ENCODE data around the gene HS3ST5.

Gene HS3ST5

GRCh38 chr6:114140416-114140815 is 202.4 kb downstream of the HS3ST5 start:
- H3K4me3 ChIP-seq (ENCODE audit: low read depth, low read length): no peak overlapping the region
- no peak for DNase-seq (ENCODE audit: low read depth)
- TF ChIP-seq CTCF (IDR thresholded peaks at IDR 0.05; ENCODE audit: control insufficient read depth, extremely low read depth, insufficient read depth): no peak

GRCh38 chr6:114138577-114139248 is 204.1 kb downstream of the HS3ST5 start:
- DNase-seq (ENCODE audit: low read depth): no peak
- no peak for TF ChIP-seq CTCF (IDR thresholded peaks at IDR 0.05; ENCODE audit: control insufficient read depth, extremely low read depth, insufficient read depth)
- no peak overlapping the region for H3K4me3 ChIP-seq (ENCODE audit: low read depth, low read length)

- no peak for TF ChIP-seq CTCF (IDR thresholded peaks at IDR 0.05; ENCODE audit: control insufficient read depth, extremely low read depth, insufficient read depth)
- DNase-seq (ENCODE audit: low read depth): no peak
- H3K4me3 ChIP-seq (ENCODE audit: low read depth, low read length): no peak overlapping the region
These were observed 207.4 kb downstream of the HS3ST5 start for GRCh38 chr6:114135363-114135971.

GRCh38 chr6:114133816-114134215 is 209.0 kb downstream of the HS3ST5 start:
- no peak for DNase-seq (ENCODE audit: low read depth)
- no peak for TF ChIP-seq CTCF (IDR thresholded peaks at IDR 0.05; ENCODE audit: control insufficient read depth, extremely low read depth, insufficient read depth)
- H3K4me3 ChIP-seq (ENCODE audit: low read depth, low read length): no peak overlapping the region

- TF ChIP-seq CTCF (IDR thresholded peaks at IDR 0.05; ENCODE audit: control insufficient read depth, extremely low read depth, insufficient read depth): no peak
- DNase-seq (ENCODE audit: low read depth): peak; percentile 34
- H3K4me3 ChIP-seq (ENCODE audit: low read depth, low read length): no peak overlapping the region
These were observed 210.9 kb downstream of the HS3ST5 start for GRCh38 chr6:114131945-114132344.

GRCh38 chr6:114125576-114125975 is 217.2 kb downstream of the HS3ST5 start:
- no peak overlapping the region for H3K4me3 ChIP-seq (ENCODE audit: low read depth, low read length)
- DNase-seq (ENCODE audit: low read depth): no peak
- no peak for TF ChIP-seq CTCF (IDR thresholded peaks at IDR 0.05; ENCODE audit: control insufficient read depth, extremely low read depth, insufficient read depth)

All from LNCaP clone FGC (cell line).